ENCODE measurements around the gene RASA2. TPM values are rescaled to one million over a fixed set of nuclear protein-coding genes. Genes with fewer than 3 reads are reported as not detected.

The RASA2 gene
- total and polyA plus RNA-seq, 2 of the 8 experiments (the other 6 are each of a cell fraction or from before 2014, with no cell fraction given): 3.5 to 15.9 TPM

DNA sequence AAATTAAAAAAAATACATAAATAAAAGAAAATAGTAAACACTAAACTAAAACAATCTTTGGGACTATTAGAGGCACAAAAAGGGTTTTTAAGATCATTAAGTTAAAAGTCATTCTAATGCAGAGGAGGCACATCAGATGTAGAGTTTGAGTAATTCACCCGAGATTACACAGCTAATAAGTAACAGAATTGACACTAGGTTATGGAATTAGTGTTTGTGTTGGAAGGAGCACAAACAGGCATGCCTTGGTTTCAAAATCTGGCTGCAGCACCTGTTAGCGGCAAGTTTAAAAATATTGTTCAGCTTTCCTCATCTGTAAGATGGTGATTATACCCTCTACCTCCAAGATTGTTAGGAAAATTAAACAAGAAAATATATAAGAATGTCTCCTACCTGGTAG, 39.0 kb downstream of the RASA2 start:
- Histone ChIP-seq H4K5ac (ENCODE audit: insufficient read length, low read depth, low read length) (no peak overlapping the region), H2AFZ (ENCODE audit: low read length) (no peak overlapping the region), H3K4ac (replicated peaks; ENCODE audit: insufficient read length, low read depth, low read length) (no peak overlapping the region), H3K27me3 (replicated peaks in 1 of 4; ENCODE audit: control insufficient read depth in 3 of 4, extremely low read depth in 1 of 4, insufficient read depth in 3 of 4, low read length in 3 of 4) (no peaks in the 10 kb centered on the region), H3K27ac (ENCODE audit: low read depth, low read length) (no peak overlapping the region), H2BK12ac (ENCODE audit: low read depth, low read length) (no peak overlapping the region), H3K9ac (replicated peaks in 1 of 4; ENCODE audit: extremely low read depth in 1 of 4, low read depth in 3 of 4, low read length in 3 of 4) (no peak overlapping the region), H3K23ac (ENCODE audit: insufficient read length) (no peak overlapping the region), H2BK15ac (ENCODE audit: low read length) (no peak overlapping the region), H4K20me1 (replicated peaks in 1 of 2; ENCODE audit: control insufficient read depth in 1 of 2, insufficient read depth in 2 of 2, low read length in 2 of 2) (peaks cover 3 to 5% of the 10 kb centered on the region in 2 experiments), H3K23me2 (ENCODE audit: low read depth, low read length) (no peaks in the 10 kb centered on the region), H2BK5ac (ENCODE audit: low read depth, low read length) (no peak overlapping the region), H3K4me1 (replicated peaks in 1 of 4; ENCODE audit: control insufficient read depth in 3 of 4, insufficient read depth in 4 of 4, low read length in 3 of 4) (no peaks in the 10 kb centered on the region; a peak in 1 of 7 replicates), H3K14ac (ENCODE audit: insufficient read length) (no peak overlapping the region), H4K91ac (replicated peaks; ENCODE audit: insufficient read length, low read length) (no peak overlapping the region), H2BK20ac (ENCODE audit: low read length) (no peak overlapping the region), H2AK5ac (ENCODE audit: low read depth, low read length) (no peak overlapping the region), H3K4me3 (ENCODE audit: extremely low read depth in 1 of 4, insufficient read depth in 2 of 4, low read depth in 3 of 4, low read length in 4 of 4) (no peak overlapping the region), H4K8ac (ENCODE audit: extremely low read depth, insufficient read depth, low read length) (no peak overlapping the region), H3K36me3 (ENCODE audit: control insufficient read depth in 2 of 4, insufficient read depth in 4 of 4, low read length in 3 of 4) (no peaks in the 10 kb centered on the region; a peak in 2 of 8 replicates), H3K9me3 (ENCODE audit: insufficient read depth in 2 of 2, low read depth in 1 of 2, low read length in 1 of 2) (no peaks in the 10 kb centered on the region), H3K79me2 (ENCODE audit: control insufficient read depth in 1 of 2, insufficient read depth in 2 of 2, low read length in 2 of 2) (no peaks in the 10 kb centered on the region), H3K79me1 (ENCODE audit: low read depth, low read length) (no peaks in the 10 kb centered on the region), H3K18ac (ENCODE audit: extremely low read depth, low read length) (no peak overlapping the region), H2BK120ac (replicated peaks; ENCODE audit: low read depth, low read length) (no peak overlapping the region), H3K56ac (replicated peaks; ENCODE audit: insufficient read length, low read depth, low read length) (no peak overlapping the region), H3K4me2 (ENCODE audit: insufficient read depth in 1 of 2, low read depth in 2 of 2, low read length in 2 of 2) (no peak overlapping the region)
- FAIRE-seq (no peak), DNase-seq (ENCODE audit: low read depth in 1 of 2, low spot score in 2 of 2) (no peak)
- 64% methylated on average over 2 of the region's 2 CpGs; no CpG with 5 or more reads in 1 of the 2 experiments for WGBS, 2 experiments (ENCODE audit: extremely low coverage in 1 of 2, insufficient coverage in 1 of 2, insufficient read length in 1 of 2, insufficient replicate concordance in 2 of 2, low coverage in 1 of 2, low lambda C conversion rate in 2 of 2, missing lambda C conversion rate in 1 of 2)
- ChIA-PET POLR2A (ENCODE audit: partially characterized antibody) (no interaction called here), CTCF (ENCODE audit: partially characterized antibody) (interaction anchor here (1.2 to 1.4 kb wide), 4 partner anchors 20 to 67 kb away, joined by 3 to 5 read pairs (median 3); no protein-coding TSS in a partner anchor)
- no peak for TF ChIP-seq SIN3A (conservative IDR thresholded peaks at IDR 0.05 in 1 of 2, IDR thresholded peaks at IDR 0.05 in 1 of 2; ENCODE audit: low read depth in 1 of 2, low read length in 2 of 2)
- TF ChIP-seq, protein P1, sequence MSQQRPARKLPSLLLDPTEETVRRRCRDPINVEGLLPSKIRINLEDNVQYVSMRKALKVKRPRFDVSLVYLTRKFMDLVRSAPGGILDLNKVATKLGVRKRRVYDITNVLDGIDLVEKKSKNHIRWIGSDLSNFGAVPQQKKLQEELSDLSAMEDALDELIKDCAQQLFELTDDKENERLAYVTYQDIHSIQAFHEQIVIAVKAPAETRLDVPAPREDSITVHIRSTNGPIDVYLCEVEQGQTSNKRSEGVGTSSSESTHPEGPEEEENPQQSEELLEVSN (IDR thresholded peaks at IDR 0.05): no peak
- no peak for TF ChIP-seq POU5F1 (IDR thresholded peaks at IDR 0.05; ENCODE audit: low read depth, low read length)
- no peak for TF ChIP-seq RFX5 (IDR thresholded peaks at IDR 0.05; ENCODE audit: borderline replicate concordance, low read depth, low read length)
- TF ChIP-seq HDAC6 (IDR thresholded peaks at IDR 0.05; ENCODE audit: low read depth, low read length): no peak
- no peak for TF ChIP-seq TCF12 (IDR thresholded peaks at IDR 0.05; ENCODE audit: low read depth, low read length)

All from H1 (cell line).